ENCODE data around the gene MBD5.

GRCh38 chr2:148507970-148508369 lies 487.1 kb downstream of the MBD5 start:
- TF ChIP-seq CTCF (IDR thresholded peaks at IDR 0.05) (no peak), POLR2A (IDR thresholded peaks at IDR 0.05) (no peak)
